Forelimb muscle (tissue), 1 donor: ENCODE results near the gene ID2. TPM values are rescaled to one million over a fixed set of nuclear protein-coding genes. Genes with fewer than 3 reads are reported as not detected.
A peak's percentile ranks its signal among the peaks of the same experiment; 100 is the strongest.

Source experiments
- DNase-seq: peaks from one replicate; pipeline ENCODE4 v3.0.0-alpha.2; 2013; ENCODE audit warnings: low read depth
- polyA plus RNA-seq: library from polyadenylated mRNA; unstranded; fragments of 120-200 nt; gene quantifications from one replicate; pipeline ENCODE4 v1.2.1, GENCODE V29; 2013; ENCODE audit not compliant: insufficient read length

ID2 gene
- polyA plus RNA-seq, 1 donor: 27.6 TPM

GRCh38 chr2:8669157-8669817, 12.6 kb upstream of the ID2 start:
- DNase-seq: no peak

- no peak for DNase-seq
Observed at GRCh38 chr2:8670580-8670979, 11.3 kb upstream of the ID2 start.

- no peak for DNase-seq
Observed at GRCh38 chr2:8671176-8671575, 10.7 kb upstream of the ID2 start.

GRCh38 chr2:8671802-8672201, 10.1 kb upstream of the ID2 start:
- no peak for DNase-seq

GRCh38 chr2:8672940-8673339, 8.9 kb upstream of the ID2 start:
- DNase-seq: no peak

GRCh38 chr2:8673381-8673780, 8.5 kb upstream of the ID2 start:
- DNase-seq: no peak

GRCh38 chr2:8674420-8675009, 7.3 kb upstream of the ID2 start:
- no peak for DNase-seq

GRCh38 chr2:8675543-8675942, 6.3 kb upstream of the ID2 start:
- no peak for DNase-seq

GRCh38 chr2:8676191-8676920, 5.5 kb upstream of the ID2 start:
- DNase-seq: no peak

- DNase-seq: no peak
Observed at GRCh38 chr2:8676921-8677645, 4.8 kb upstream of the ID2 start.

GRCh38 chr2:8677646-8678592, 3.9 kb upstream of the ID2 start:
- no peak for DNase-seq

- DNase-seq: peak; percentile 85
Observed at GRCh38 chr2:8678731-8679566, 2.9 kb upstream of the ID2 start.

- no peak for DNase-seq
Observed at GRCh38 chr2:8679567-8679826, 2.4 kb upstream of the ID2 start.

GRCh38 chr2:8679827-8680731, 1.8 kb upstream of the ID2 start:
- DNase-seq: no peak

GRCh38 chr2:8680822-8681760, 765 bp upstream of the ID2 start:
- no peak for DNase-seq

GRCh38 chr2:8682719-8683667, 1.1 kb downstream of the ID2 start:
- DNase-seq: no peak

- no peak for DNase-seq
Observed at GRCh38 chr2:8684540-8684877, 2.7 kb downstream of the ID2 start.
